ENCODE measurements around the gene GPC5. TPM values are rescaled to one million over a fixed set of nuclear protein-coding genes. Genes with fewer than 3 reads are reported as not detected.

Gene GPC5
- total and polyA plus RNA-seq, 9 donors = 0.10 to 1.5 (median 0.38) TPM

DNA sequence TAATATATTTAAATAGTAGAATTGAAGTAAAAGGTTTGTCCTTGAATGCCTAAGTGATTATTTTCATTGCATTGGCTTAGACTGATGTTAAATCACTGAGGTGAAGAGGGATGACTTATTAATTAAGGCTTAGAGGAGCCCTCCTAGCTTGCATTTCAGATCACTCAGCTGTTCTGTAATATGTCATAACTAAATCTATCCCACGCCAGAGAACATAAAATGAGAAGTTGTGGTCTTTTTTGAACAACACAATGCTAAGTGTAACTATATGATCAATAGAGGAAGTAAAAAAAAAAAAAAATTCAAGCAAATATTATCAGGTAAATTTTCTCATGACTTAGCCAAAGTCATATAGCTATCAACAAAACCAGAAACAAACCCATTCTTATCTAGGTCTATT, 752.2 kb downstream of the GPC5 start:
- H3K27me3 ChIP-seq = no peaks in the 10 kb centered on the region
- WGBS, 3 donors = 77 to 81% (median 78%) methylated on average over 1 of the region's 1 CpG
- no peak overlapping the region for H3K4me3 ChIP-seq
- DNase-seq = no peak
- H3K36me3 ChIP-seq = no peaks in the 10 kb centered on the region
- intact Hi-C loops (cut with DNase I) = no loop called here
- H3K27ac ChIP-seq = no peak overlapping the region
- H3K4me1 ChIP-seq (ENCODE audit: insufficient read depth) = no peaks in the 10 kb centered on the region
- TF ChIP-seq EP300 (IDR thresholded peaks at IDR 0.05) (no peak), POLR2A (IDR thresholded peaks at IDR 0.05) (no peak)
- TF ChIP-seq, protein P1, sequence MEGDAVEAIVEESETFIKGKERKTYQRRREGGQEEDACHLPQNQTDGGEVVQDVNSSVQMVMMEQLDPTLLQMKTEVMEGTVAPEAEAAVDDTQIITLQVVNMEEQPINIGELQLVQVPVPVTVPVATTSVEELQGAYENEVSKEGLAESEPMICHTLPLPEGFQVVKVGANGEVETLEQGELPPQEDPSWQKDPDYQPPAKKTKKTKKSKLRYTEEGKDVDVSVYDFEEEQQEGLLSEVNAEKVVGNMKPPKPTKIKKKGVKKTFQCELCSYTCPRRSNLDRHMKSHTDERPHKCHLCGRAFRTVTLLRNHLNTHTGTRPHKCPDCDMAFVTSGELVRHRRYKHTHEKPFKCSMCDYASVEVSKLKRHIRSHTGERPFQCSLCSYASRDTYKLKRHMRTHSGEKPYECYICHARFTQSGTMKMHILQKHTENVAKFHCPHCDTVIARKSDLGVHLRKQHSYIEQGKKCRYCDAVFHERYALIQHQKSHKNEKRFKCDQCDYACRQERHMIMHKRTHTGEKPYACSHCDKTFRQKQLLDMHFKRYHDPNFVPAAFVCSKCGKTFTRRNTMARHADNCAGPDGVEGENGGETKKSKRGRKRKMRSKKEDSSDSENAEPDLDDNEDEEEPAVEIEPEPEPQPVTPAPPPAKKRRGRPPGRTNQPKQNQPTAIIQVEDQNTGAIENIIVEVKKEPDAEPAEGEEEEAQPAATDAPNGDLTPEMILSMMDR (IDR thresholded peaks at IDR 0.05) = no peak
- H3K9me3 ChIP-seq = no peaks in the 10 kb centered on the region

DNA sequence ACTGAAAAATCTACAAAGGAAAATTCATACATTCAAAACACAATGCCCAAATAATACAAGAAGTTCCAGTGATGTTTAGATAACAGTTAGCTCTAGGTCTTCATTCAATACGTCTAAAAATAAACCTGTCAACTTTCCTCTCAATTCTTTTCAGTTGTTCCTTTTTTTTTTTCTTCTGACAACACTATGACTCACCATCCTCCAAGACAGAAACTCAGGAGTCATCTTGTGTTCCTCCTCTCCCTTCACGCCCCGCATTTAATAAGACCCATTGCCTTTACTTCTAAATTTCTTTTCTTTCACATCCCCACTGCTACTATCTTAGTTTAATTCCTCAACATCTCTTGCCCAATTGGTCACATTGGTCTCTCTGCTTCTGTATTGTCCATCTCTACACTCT, 759.9 kb downstream of the GPC5 start:
- WGBS, 3 donors = 46 to 87% (median 82%) methylated on average over 3 of the region's 3 CpGs
- H3K27ac ChIP-seq = no peak overlapping the region
- intact Hi-C loops (cut with DNase I) = no loop called here
- H3K36me3 ChIP-seq = no peaks in the 10 kb centered on the region
- DNase-seq = no peak
- H3K27me3 ChIP-seq = no peaks in the 10 kb centered on the region
- TF ChIP-seq EP300 (IDR thresholded peaks at IDR 0.05) (no peak), POLR2A (IDR thresholded peaks at IDR 0.05) (no peak)
- TF ChIP-seq, protein P1 (IDR thresholded peaks at IDR 0.05) = no peak
- H3K4me3 ChIP-seq = no peak overlapping the region
- H3K9me3 ChIP-seq = no peaks in the 10 kb centered on the region
- H3K4me1 ChIP-seq (ENCODE audit: insufficient read depth) = no peaks in the 10 kb centered on the region

DNA sequence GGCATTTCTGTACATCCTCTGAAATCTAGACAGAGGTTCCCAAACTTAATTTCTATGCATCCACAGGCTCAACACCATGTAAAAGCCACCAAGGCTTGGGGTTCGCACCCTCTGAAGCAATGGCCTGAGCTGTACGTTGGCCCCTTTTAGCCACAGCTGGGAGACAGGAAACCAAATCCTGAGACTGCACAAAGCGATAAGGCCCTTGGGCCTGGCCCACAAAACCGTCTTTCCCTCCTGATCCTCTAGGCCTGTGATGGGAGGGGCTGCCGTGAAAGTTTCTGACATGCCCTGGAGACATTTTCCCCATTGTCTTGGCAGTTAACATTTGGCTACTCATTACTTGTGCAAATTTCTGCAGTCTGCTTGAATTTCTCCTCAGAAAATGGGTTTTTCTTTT, 766.4 kb downstream of the GPC5 start:
- H3K27me3 ChIP-seq = no peaks in the 10 kb centered on the region
- H3K9me3 ChIP-seq = no peaks in the 10 kb centered on the region
- H3K4me3 ChIP-seq = no peak overlapping the region
- no peak overlapping the region for H3K27ac ChIP-seq
- intact Hi-C loops (cut with DNase I) = no loop called here
- no peak for DNase-seq
- WGBS, 3 donors = 92 to 93% (median 93%) methylated on average over 5 of the region's 5 CpGs
- no peaks in the 10 kb centered on the region for H3K4me1 ChIP-seq (ENCODE audit: insufficient read depth)
- no peaks in the 10 kb centered on the region for H3K36me3 ChIP-seq
- TF ChIP-seq, protein P1 (IDR thresholded peaks at IDR 0.05) = no peak
- TF ChIP-seq EP300 (IDR thresholded peaks at IDR 0.05) = no peak
- TF ChIP-seq POLR2A (IDR thresholded peaks at IDR 0.05) = no peak

DNA sequence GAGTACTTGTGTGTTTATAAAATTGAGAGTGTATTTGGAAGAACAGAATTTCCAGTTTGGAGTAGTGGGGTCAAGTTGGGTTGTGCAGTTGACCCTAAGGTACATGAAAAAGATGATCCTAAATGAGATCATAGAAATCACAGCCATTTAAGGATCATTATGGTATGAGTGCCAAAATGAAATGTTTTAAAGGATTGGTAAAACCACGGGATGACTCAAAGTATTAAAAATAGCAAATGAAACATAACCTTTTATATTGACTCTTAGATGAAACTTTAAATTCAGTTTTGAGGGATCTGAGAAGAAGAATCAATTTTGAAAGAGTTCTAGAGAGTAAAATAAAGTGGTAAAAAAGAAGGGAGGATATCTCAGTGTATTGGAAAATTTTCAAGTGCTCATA, 773.8 kb downstream of the GPC5 start:
- Histone ChIP-seq H3K27me3 (no peaks in the 10 kb centered on the region), H3K27ac (no peak overlapping the region), H3K9me3 (no peaks in the 10 kb centered on the region), H3K4me3 (no peak overlapping the region), H3K4me1 (ENCODE audit: insufficient read depth) (no peaks in the 10 kb centered on the region), H3K36me3 (no peaks in the 10 kb centered on the region)
- intact Hi-C loops (cut with DNase I) = no loop called here
- WGBS, 3 donors = 39 to 58% (median 52%) methylated on average over 1 of the region's 1 CpG
- TF ChIP-seq POLR2A (IDR thresholded peaks at IDR 0.05) (no peak), EP300 (IDR thresholded peaks at IDR 0.05) (no peak)
- TF ChIP-seq, protein P1 (IDR thresholded peaks at IDR 0.05) = no peak
- DNase-seq = no peak

DNA sequence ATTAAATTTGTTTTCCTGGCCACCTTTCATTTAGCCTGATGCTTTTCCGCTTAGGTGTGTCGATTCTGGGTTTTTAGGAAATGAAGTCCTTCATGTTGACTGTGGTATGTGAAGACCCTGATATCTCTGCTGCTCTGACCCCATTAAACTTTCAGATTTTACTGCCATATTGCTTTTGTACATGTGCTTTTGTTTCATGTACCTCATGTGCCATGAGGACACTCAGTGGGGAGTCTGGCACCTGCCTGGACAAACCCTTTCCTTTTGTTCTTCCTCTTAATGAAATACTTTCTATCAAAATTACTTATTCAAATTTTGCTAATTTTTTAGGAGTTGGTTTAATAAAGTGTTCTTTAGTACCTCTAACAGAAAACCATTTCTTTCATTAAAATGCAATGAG, 774.8 kb downstream of the GPC5 start:
- Histone ChIP-seq H3K9me3 (no peaks in the 10 kb centered on the region), H3K27me3 (no peaks in the 10 kb centered on the region), H3K4me3 (no peak overlapping the region), H3K4me1 (ENCODE audit: insufficient read depth) (no peaks in the 10 kb centered on the region), H3K27ac (no peak overlapping the region), H3K36me3 (no peaks in the 10 kb centered on the region)
- intact Hi-C loops (cut with DNase I) = no loop called here
- 95 to 98% (median 97%) methylated on average over 2 of the region's 2 CpGs for WGBS, 3 donors
- TF ChIP-seq EP300 (IDR thresholded peaks at IDR 0.05) (no peak), POLR2A (IDR thresholded peaks at IDR 0.05) (no peak)
- TF ChIP-seq, protein P1 (IDR thresholded peaks at IDR 0.05) = no peak
- no peak for DNase-seq

All from ovary (tissue), 9 donors.